HG03460 (cell line): ENCODE results near the gene METTL1.
A peak's percentile ranks its signal among the peaks of the same experiment; 100 is the strongest.

Experiments
- ATAC-seq: cut with Tn5 transposase; IDR thresholded peaks from one replicate; pipeline ENCODE4 v1.9.1; 2021; ENCODE audit not compliant: unreplicated experiment

METTL1 gene

DNA sequence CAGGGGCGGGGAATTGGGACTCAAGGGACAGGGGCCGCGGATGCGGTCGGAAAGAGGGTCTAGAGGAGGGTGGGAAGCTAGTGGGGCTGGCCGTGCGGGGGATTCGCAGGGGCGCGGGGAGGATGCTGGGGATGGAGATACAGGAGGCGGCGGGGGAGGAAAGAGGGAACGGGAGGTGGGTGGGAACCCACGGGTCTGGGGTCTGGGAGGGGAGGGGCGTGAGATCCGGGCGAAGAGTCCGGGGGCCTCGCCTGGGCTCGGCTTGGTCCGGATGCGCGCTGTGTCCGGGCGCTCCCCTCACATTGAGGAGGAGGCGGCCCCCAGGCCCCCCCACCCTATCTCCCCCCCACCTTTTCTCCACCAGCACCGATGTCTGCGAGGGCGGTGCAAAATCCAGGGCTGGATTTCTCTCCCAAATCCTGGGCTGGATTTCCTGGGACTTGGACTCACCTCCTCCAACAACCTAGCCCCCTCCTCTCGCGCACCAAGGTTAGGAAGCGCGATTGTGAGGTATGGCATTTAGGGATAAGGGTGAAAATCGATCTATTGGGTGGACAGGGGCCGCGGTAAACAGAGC is 33.2 kb downstream of the METTL1 start, which contains the start of gene AGAP2:
Gene AGAP2 (minus strand): TSS at position 82 of the 577 bp plus-strand sequence. CDS start 496 bp downstream, outside the sequence.
- no peak for ATAC-seq

GRCh38 chr12:57737467-57738460 is 34.1 kb downstream of the METTL1 start:
- no peak for ATAC-seq

DNA sequence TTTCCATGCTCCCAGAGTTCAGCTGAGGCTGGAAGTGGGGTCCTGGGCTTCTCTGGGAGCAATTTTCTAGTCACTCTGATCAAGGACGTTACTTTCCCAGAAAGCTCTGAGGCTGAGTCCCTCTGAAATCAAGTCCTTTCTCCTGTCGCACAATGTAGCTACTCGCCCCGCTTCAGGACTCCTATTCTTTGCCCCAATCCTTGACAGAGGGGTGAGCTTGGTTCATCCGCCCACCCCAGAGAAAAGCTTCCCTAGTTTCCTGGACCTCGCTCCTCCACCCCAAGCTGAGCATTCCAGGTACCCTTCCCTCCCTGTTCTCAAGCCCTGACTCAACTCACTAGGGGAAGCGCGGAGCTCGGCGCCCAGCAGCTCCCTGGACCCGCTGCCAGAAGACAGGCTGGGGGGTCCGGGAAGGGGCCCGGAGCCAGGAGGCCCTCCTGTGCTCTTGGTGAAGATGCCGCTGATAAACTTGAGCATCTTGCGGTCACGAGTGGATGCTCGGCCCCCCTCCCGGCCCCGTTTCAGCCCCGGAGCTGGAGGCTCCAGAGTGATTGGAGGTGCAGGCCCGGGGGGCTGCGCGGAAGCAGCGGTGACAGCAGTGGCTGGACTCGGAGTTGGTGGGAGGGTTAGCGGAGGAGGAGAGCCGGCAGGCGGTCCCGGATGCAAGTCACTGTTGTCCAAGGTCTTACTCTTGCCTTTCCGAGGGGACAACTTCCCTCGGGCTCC is 35.0 kb downstream of the METTL1 start:
- ATAC-seq = no peak

DNA sequence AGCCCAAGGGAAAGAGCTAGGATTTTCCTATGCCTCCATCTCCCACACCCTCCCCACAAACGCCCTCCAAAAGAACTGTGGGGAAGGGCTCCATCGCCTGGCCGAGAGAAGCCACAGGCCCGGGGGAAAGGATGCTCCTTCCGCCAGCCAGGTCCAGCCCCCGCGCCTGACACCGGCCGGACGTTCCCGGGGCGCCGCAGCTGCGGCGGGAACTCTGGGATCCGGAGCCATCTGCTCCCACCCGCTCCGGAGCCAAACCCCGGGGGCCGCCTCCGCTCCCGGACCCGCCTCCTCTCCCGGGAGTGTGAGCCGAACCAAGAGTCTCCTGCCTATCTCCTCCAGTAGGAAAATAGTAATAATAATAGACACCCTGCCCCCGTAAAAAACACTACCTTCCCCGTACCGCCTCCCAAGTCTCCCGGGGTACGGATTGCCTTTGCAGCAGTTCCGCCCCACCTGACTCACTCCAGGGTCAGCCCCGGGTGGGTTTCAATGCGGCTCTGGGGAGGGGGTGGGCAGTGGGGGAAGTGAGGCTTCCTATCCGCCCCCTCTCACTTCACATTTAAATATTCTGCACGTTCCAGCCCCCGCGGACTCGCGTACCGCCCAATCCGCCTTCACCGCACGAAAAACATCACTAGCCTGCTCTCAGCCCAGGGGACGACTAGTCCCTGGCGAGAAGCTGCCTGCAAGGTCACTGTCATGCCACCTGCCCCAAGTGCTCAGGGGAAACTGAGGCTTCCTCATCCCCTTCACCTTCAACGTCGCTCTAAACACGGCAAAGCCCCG is 35.8 kb downstream of the METTL1 start:
- ATAC-seq = no peak

- ATAC-seq = no peak
These were observed 36.6 kb downstream of the METTL1 start for GRCh38 chr12:57735198-57735855.

- no peak for ATAC-seq
These were observed 37.3 kb downstream of the METTL1 start for GRCh38 chr12:57734591-57734990.

DNA sequence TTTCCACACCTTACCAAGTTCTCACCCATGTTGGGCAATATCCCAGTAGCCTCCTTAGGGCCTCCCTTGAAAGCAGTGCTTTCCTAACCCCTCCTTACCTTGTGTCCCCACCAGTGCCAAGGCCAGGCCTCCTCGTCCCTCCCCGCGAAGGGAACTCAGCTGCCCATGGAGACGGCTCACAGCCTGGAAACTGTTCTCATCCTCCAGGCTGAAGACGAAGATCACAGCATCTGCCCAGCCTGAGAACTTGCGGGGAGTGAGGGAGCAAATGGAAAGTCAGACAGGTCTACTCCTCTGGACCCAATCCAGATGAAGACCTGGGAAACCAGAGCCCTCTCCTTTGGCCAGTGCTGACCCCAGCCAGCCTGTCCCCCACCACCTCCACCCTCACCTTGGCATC is 38.0 kb downstream of the METTL1 start:
- no peak for ATAC-seq

DNA sequence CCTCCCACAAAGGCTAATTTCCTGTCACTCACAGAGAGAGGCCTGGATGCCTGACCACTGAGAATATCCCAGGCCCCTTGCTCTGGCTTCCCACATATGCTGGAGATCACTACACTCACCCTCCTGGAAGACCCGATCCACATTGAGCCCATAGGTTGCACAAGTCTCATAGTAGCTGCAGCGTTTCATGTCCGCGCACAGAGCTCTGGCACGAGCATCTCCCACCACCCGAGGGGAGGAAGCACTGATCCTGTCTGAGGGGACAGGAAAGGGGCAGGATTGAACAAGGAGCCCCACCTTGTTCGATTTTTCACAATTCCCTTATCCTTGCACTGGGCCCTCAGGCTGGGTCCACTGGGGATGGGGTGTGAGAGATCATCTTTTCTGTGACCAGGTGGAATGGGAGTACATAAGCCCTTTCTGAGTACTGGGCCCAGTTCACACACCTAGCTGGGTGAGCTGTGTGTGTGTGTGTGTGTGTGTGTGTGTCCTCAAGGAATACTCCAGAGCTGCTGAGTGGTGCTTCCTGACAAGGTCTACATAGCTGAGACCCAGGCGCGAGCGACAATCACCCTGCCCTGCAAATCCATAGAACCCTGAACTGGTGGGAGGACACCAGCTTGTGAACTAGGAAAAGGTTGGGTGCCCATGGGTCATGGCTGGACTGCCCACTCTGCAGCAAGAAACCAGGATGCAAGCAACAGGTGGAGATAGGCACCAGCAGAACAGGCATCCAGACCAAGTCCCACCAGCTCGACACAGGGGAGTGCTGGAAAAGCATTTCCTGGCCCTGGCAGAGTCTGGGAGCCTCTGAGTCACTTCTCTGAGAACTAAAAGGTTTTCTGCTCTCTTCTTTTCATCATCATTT is 38.9 kb downstream of the METTL1 start:
- ATAC-seq = no peak

GRCh38 chr12:57732270-57732669 is 39.6 kb downstream of the METTL1 start:
- ATAC-seq = no peak

GRCh38 chr12:57731411-57732080 is 40.4 kb downstream of the METTL1 start:
- no peak for ATAC-seq

DNA sequence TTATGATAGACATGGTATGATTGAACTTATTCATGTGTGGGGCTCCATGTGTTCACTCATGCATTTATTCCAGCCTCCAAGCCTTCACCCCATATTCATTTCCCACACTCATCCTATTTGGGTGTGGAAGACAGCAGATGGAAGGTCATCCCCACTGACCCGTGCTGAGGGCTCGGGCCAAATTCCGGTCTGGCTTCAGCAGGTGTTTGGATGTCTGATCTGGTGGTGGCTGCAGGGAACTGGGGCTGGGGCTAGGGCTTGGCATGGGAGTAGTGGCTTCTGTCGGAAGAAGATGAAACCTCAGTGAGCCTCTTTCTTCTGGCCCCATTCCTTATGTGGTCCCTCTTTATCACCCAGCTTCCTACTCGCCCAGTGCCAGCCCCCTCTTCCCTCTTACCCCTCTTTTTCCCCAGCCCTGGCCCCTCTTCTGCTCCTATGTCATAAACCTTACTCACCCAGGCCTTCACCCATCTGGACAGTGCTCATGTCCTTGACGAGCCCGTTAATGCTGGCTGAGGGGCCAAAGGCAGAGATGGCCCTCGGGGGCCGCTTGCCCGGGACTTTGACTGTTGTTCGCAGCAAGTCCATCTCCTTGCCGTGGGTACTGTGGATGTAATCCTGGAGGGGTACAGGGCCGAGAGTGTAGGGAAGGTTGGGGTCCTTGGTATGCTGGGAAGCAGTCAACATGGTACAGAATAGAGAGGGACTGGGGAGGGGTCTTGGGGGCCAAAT is 41.4 kb downstream of the METTL1 start:
- no peak for ATAC-seq

DNA sequence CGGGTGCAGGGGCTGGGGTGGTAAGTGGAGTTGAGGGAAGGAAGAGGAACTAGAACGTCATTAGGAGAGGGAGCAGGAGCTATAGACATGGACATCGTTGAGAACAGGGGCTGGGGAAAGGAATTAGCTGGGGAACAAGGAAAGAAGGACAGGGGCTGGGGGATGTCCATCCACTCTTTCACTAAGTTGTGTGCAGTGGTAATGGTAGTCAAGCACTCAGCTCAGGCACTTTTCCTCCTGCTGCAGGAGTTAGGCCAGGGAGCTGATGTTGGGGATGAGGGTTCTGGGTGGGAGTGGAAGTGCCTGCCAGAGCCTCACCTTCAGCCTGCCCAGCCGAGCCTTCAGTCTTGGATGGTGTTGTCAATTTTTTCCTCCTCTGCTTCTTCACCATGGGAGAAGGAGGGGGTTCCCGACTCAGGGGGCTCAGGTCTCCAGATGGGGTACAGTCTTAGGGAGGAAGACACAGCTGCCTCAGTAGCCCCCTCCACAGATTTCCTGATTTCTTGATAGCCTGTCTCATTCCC is 42.5 kb downstream of the METTL1 start:
- ATAC-seq = no peak

GRCh38 chr12:57727758-57728395 is 44.0 kb downstream of the METTL1 start:
- no peak for ATAC-seq

DNA sequence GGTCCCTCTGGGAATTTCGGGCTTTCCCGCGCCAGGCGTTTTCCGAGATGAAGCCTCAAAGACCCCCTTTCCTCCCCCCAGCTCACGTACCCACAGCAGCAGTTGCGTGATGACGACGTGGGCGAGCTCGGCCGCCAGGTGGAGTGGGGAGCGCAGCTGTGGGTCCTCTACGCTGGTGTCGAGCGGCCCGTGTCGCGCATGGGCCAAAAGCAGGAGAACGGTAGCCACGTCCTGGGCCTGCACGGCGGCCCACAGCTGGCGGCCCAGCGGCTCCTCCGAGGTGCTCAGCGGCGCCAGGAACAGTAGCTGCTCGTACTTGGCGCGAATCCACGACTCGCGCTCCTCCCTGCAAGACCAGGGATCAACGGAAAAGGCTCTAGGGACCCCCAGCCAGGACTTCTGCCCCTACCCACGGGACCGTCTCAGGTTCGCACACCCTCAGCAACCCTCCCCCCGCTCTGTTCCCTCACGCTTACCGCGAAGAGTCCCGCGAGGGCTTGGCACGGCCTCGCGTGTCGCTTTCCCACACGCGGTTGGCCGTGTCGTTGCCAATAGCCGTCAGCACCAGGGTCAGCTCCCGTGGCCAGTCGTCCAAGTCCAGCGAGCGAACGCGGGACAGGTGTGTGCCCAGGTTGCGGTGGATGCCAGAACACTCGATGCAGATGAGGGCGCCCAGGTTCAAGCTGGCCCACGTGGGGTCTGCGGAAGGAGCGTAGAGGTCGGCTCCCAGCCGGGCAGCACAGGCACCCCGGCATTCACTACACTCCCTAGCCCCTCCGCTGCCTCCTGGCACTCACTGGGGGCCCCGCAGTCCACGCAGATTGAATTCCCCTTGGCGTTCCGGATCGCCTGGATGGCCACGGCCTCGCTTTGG is 44.8 kb downstream of the METTL1 start:
- ATAC-seq = no peak

DNA sequence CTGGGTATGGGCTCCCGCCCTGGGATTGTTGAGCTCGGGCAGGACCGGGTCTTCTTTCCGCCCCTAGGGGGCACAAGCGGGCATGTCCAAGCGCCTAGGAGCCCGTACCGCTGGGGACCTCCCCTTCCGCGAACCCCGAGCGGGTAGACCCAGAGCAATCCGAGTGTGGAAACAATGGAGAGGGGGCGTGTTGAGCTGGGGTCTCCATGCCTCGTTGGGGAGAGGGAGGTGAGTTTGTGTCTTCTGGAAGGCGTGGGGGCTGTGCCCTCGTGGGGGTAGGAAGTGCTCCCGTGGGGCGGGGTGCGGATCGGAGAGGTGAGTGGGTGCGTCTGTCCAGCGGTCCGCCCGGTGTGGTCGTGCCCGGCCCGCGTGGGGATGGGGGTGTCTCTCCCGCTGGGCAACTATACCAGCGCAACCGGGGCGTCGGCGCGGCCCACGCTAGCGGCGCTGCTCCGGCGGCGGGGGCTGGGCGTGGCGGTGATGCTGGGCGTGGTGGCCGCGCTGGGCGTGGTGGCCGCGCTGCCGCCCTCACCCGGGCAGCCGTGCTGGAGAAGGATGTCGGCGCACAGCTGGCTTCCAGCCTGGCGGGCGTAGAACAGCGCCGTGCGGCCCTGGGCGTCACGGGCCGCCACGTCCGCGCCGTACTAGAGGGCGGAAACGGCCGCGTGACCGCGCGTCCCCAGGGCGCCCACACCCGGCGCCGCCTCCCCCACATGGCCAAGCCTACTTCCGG is 45.6 kb downstream of the METTL1 start:
- ATAC-seq = peak; percentile 54

DNA sequence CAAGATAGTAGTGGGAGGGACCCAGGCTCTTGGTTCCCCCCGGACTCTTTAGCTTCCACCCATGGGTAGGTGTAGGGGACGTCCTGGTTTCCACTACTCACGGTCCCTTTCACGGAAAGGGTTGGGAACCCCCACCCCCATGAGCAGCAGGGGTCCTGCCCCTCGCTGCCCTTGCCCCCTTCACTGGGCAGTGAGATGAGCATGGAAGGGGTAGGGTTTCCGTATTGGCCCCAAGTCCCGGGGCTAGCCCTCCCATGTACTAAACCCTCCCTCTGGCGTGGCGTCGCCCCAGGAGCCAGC is 46.1 kb downstream of the METTL1 start:
- ATAC-seq = no peak
